HepG2 (cell line): ENCODE results near the gene IGSF11. TPM values are rescaled to one million over a fixed set of nuclear protein-coding genes. Genes with fewer than 3 reads are reported as not detected.

Experiments
- ATM ChIP-seq: fragments of 450-650 bp; IDR thresholded peaks from 2 replicates; pipeline ENCODE4 v1.7.1; 2017; ENCODE audit warnings: mild to moderate bottlenecking, borderline replicate concordance
- ELK4 ChIP-seq: sonication (generic); formaldehyde crosslinking; IDR thresholded peaks from 2 replicates; pipeline ENCODE4 v1.9.0; 2021; ENCODE audit warnings: missing genetic modification reagents, borderline replicate concordance
- HBP1 ChIP-seq: IDR thresholded peaks from 2 replicates; pipeline ENCODE4 v1.6.1; 2016; ENCODE audit warnings: low read depth, control low read depth
- HMG20A ChIP-seq: IDR thresholded peaks from 2 replicates; pipeline ENCODE4 v1.6.1; 2016; ENCODE audit warnings: borderline replicate concordance
- HMGXB4 ChIP-seq, 2 experiments: sonication (generic) in 1 of 2; formaldehyde crosslinking in 1 of 2; IDR thresholded peaks; 2 replicates each; pipeline versions ENCODE4 v1.4.0 to v1.6.1; 2018 to 2020; ENCODE audit warnings: missing genetic modification reagents in 2 of 2, borderline replicate concordance in 1 of 2, low read depth in 1 of 2, mild to moderate bottlenecking in 1 of 2, missing biosample characterization in 1 of 2
- HNRNPLL ChIP-seq: fragments of 200-400 bp; formaldehyde crosslinking; IDR thresholded peaks from 2 replicates; pipeline ENCODE4 v1.6.1; 2017; ENCODE audit warnings: mild to moderate bottlenecking, low read depth, low read length; ENCODE audit not compliant: poor library complexity, severe bottlenecking
- IKZF4 ChIP-seq: sonication (generic); formaldehyde crosslinking; IDR thresholded peaks from 2 replicates; pipeline ENCODE4 v1.5.1; 2020; ENCODE audit warnings: borderline replicate concordance, mild to moderate bottlenecking, low read depth, missing genetic modification reagents; ENCODE audit errors: not compliant biosample characterization
- IRF1 ChIP-seq: sonication (generic); formaldehyde crosslinking; IDR thresholded peaks from 2 replicates; pipeline ENCODE4 v1.4.0; 2020; ENCODE audit warnings: low read depth, mild to moderate bottlenecking, missing genetic modification reagents
- MAZ ChIP-seq, 2 experiments: sonication (generic) in 1 of 2; formaldehyde crosslinking in 1 of 2; IDR thresholded peaks; 2 replicates each; pipeline versions ENCODE4 v1.5.0 to v1.6.1; 2012 to 2020; ENCODE audit warnings: low read depth in 2 of 2, mild to moderate bottlenecking in 2 of 2, borderline replicate concordance in 1 of 2, improper control_type of control experiment in 1 of 2, low read length in 1 of 2, missing genetic modification reagents in 1 of 2, moderate library complexity in 1 of 2
- MLLT10 ChIP-seq: sonication (generic); formaldehyde crosslinking; IDR thresholded peaks from 2 replicates; pipeline ENCODE4 v1.4.0; 2020; ENCODE audit warnings: missing genetic modification reagents
- MYNN ChIP-seq: sonication (generic); formaldehyde crosslinking; IDR thresholded peaks from 2 replicates; pipeline ENCODE4 v1.4.0; 2020; ENCODE audit warnings: mild to moderate bottlenecking, low read depth, missing genetic modification reagents
- NRL ChIP-seq: sonication (generic); formaldehyde crosslinking; IDR thresholded peaks from 2 replicates; pipeline ENCODE4 v1.5.0; 2020; ENCODE audit warnings: missing genetic modification reagents, mild to moderate bottlenecking, moderate library complexity, borderline replicate concordance
- SETDB1 ChIP-seq: sonication (generic); formaldehyde crosslinking; IDR thresholded peaks from 2 replicates; pipeline ENCODE4 v1.5.1; 2020; ENCODE audit warnings: missing genetic modification reagents, mild to moderate bottlenecking, borderline replicate concordance
- TBX2 ChIP-seq: sonication (generic); formaldehyde crosslinking; IDR thresholded peaks from 2 replicates; pipeline ENCODE4 v1.5.0; 2020; ENCODE audit warnings: missing genetic modification reagents, mild to moderate bottlenecking, borderline replicate concordance
- THAP11 ChIP-seq: IDR thresholded peaks from 2 replicates; pipeline ENCODE4 v1.6.1; 2016; ENCODE audit warnings: missing biosample characterization, missing genetic modification reagents
- ZNF224 ChIP-seq: sonication (generic); formaldehyde crosslinking; IDR thresholded peaks from 2 replicates; pipeline ENCODE4 v1.5.0; 2020; ENCODE audit warnings: mild to moderate bottlenecking, missing genetic modification reagents
- ZNF335 ChIP-seq: sonication (generic); formaldehyde crosslinking; IDR thresholded peaks from 2 replicates; pipeline ENCODE4 v1.4.0; 2020; ENCODE audit warnings: missing genetic modification reagents
- ZNF383 ChIP-seq: sonication (generic); formaldehyde crosslinking; IDR thresholded peaks from 2 replicates; pipeline ENCODE4 v1.4.0; 2020; ENCODE audit warnings: missing genetic modification reagents, mild to moderate bottlenecking, borderline replicate concordance
- ZNF678 ChIP-seq: sonication (generic); formaldehyde crosslinking; IDR thresholded peaks from 2 replicates; pipeline ENCODE4 v1.4.0; 2020; ENCODE audit warnings: mild to moderate bottlenecking, missing genetic modification reagents
- ZSCAN21 ChIP-seq: sonication (generic); formaldehyde crosslinking; IDR thresholded peaks from 2 replicates; pipeline ENCODE4 v1.8.0; 2022; ENCODE audit warnings: mild to moderate bottlenecking, missing genetic modification reagents, moderate library complexity, borderline replicate concordance
- ZSCAN31 ChIP-seq: sonication (generic); formaldehyde crosslinking; IDR thresholded peaks from 2 replicates; pipeline ENCODE4 v1.5.0; 2020; ENCODE audit warnings: low read depth, mild to moderate bottlenecking, missing genetic modification reagents
- polyA plus RNA-seq, 8 experiments: library from polyadenylated mRNA; depleted of rRNA in 3 of 8; stranded (reverse) in 7 of 8; unstranded in 1 of 8; fragments of >200 nt; fragmentation: Illumina TruSeq in 4 of 8; extraction: Trizol in 4 of 8; gene quantifications; 2 replicates each; pipeline versions ENCODE4 v1.2.1 to v1.2.3, GENCODE V29; 2011 to 2016; ENCODE audit warnings: low read depth in 4 of 8, missing spikeins in 1 of 8, mixed read lengths in 1 of 8; ENCODE audit not compliant: insufficient read depth in 1 of 8
- total RNA-seq, 5 experiments: library from RNA; depleted of rRNA; stranded (reverse); fragments of >200 nt; fragmentation: Illumina TruSeq; extraction: Trizol; gene quantifications; 2 replicates each; pipeline ENCODE4 v1.2.3, GENCODE V29; 2016; ENCODE audit warnings: low read depth in 1 of 5

IGSF11 gene
- total and polyA plus RNA-seq, 2 of the 13 experiments (the other 11 are each of a cell fraction or from before 2014, with no cell fraction given) = not detected

GRCh38 chr3:119034256-119035013, at the start of gene IGSF11 (continued):
- TF ChIP-seq HMGXB4 (CRISPR knock-in tag; IDR thresholded peaks at IDR 0.05; ENCODE audit: borderline replicate concordance in 1 of 2, low read depth in 1 of 2) (0 out of 4 replicates have a peak, but pooled peaks of 1 of the 2 experiments have one; percentile 19), NRL (CRISPR knock-in tag) (no peak), IKZF4 (CRISPR knock-in tag) (no peak), MAZ (IDR thresholded peaks at IDR 0.05; ENCODE audit: borderline replicate concordance, low read depth, low read length) (no peak), MAZ (CRISPR knock-in tag; IDR thresholded peaks at IDR 0.05; ENCODE audit: low read depth) (peak; percentile 74), ATM (no peak), TBX2 (CRISPR knock-in tag) (peak; percentile 37; the same call in 1 of the 2 replicates), THAP11 (CRISPR knock-in tag) (no peak), MYNN (CRISPR knock-in tag) (no peak), ZNF383 (CRISPR knock-in tag) (no peak), HMG20A (CRISPR knock-in tag) (no peak), ZSCAN21 (CRISPR knock-in tag) (no peak), ZNF224 (CRISPR knock-in tag) (no peak), ZNF678 (no peak), SETDB1 (CRISPR knock-in tag) (no peak), ELK4 (CRISPR knock-in tag) (no peak), IRF1 (no peak), ZNF335 (CRISPR knock-in tag) (no peak), MLLT10 (CRISPR knock-in tag) (no peak), ZSCAN31 (no peak), HNRNPLL (peak; percentile 95), HBP1 (CRISPR knock-in tag) (no peak)
